Ovary (tissue), 9 donors: Measurements from ENCODE around the gene PCSK5. TPM values are rescaled to one million over a fixed set of nuclear protein-coding genes. Genes with fewer than 3 reads are reported as not detected.
A peak's percentile ranks its signal among the peaks of the same experiment; 100 is the strongest.

Experiments
- DNase-seq, 5 donors: peaks; one replicate each; pipeline ENCODE4 v3.0.0-alpha.2; 2019 to 2020
- H3K27ac ChIP-seq, 2 donors: fragments of 200-600 bp; one replicate each; pipeline versions ENCODE4 v1.5.1 to v1.8.0; 2019 to 2022
- H3K27me3 ChIP-seq: fragments of 200-600 bp; one replicate; pipeline ENCODE4 v1.8.0; 2022
- H3K36me3 ChIP-seq: fragments of 200-600 bp; sonication (generic); one replicate; pipeline ENCODE4 v1.5.1; 2019
- H3K4me1 ChIP-seq: one replicate; pipeline ENCODE4 v1.8.1; 2013; ENCODE audit warnings: mild to moderate bottlenecking, moderate library complexity; ENCODE audit not compliant: insufficient read depth
- H3K4me3 ChIP-seq: fragments of 200-600 bp; sonication (generic); one replicate; pipeline ENCODE4 v1.5.1; 2017
- H3K9me3 ChIP-seq, 2 donors: fragments of 200-600 bp in 1 of 2; sonication (generic) in 1 of 2; one replicate each; pipeline versions ENCODE4 v1.5.1 to v1.8.1; 2013 to 2019; ENCODE audit warnings: mild to moderate bottlenecking in 1 of 2, moderate library complexity in 1 of 2
- CTCF ChIP-seq, 3 donors: fragments of 450-650 bp in 2 of 3; fragments of 200-600 bp in 1 of 3; IDR thresholded peaks; one replicate each; pipeline versions ENCODE4 v1.5.1 to v1.8.0; 2016 to 2022; ENCODE audit warnings: antibody characterized with exemption in 3 of 3, mild to moderate bottlenecking in 1 of 3
- EP300 ChIP-seq: sonication (generic); formaldehyde crosslinking; IDR thresholded peaks from one replicate; pipeline ENCODE4 v1.6.1; 2017; ENCODE audit warnings: antibody characterized with exemption
- POLR2A ChIP-seq: fragments of 450-650 bp; IDR thresholded peaks from one replicate; pipeline ENCODE4 v1.6.1; 2017; ENCODE audit warnings: antibody characterized with exemption, mild to moderate bottlenecking, moderate library complexity
- WGBS, 3 donors: extraction: QIAGEN DNeasy Blood & Tissue Kit in 1 of 3; methylation state at CpG; one replicate each; pipeline versions ENCODE4 v1.1.5 to v1.1.7; 2013 to 2017; 5-methylcytosine and 5-hydroxymethylcytosine counted together
- intact Hi-C, 4 donors: fragments of 100-400 bp; cut with DNase I; formaldehyde crosslinking; loops; one replicate each; pipeline versions ENCODE4 v1.11.0 to v1.15.1; 2022 to 2023
- polyA plus RNA-seq, 2 donors: library from polyadenylated mRNA; stranded (reverse); fragments of 200-250 nt in 1 of 2; fragments of 350-450 nt in 1 of 2; fragmentation: Illumina TruSeq in 1 of 2; extraction: RNeasy Lipid Tissue Mini Kit (QIAGEN cat#74804) in 1 of 2; gene quantifications; one replicate each; pipeline ENCODE4 v1.2.3, GENCODE V29; 2013 to 2014
- total RNA-seq, 7 donors: library from RNA; depleted of rRNA in 2 of 7; stranded (reverse); fragments of >200 nt in 2 of 7; fragmentation: NEBNext Ultra II Directional in 3 of 7; extraction: Animal tissue kit (Norgen Biotek cat#: 25700) in 3 of 7; gene quantifications; one replicate each; pipeline versions ENCODE4 v1.1.0 to v1.2.4, GENCODE V29; 2016 to 2023
- donor health status: DM: no; HTN: no; CAD: no; lungs with moderate emphysema.
- donor health status: DM: no; HTN: no; CAD: no.
- donor health status: Bipolar disorder and iron deficiency.
- donor health status: DM: yes; HTN: yes; CAD: no.
- donor health status: DM: no; HTN: no; CAD: no.
- donor health status: DM: yes; HTN: yes; CAD: no.

The PCSK5 gene
- total and polyA plus RNA-seq, 9 donors: 12.7 to 41.8 (median 28.3) TPM

GRCh38 chr9:75892216-75892911 is 1.9 kb downstream of the PCSK5 start:
- Histone ChIP-seq H3K4me1 (peaks cover 16% of the 10 kb centered on the region), H3K9me3 (no peaks in the 10 kb centered on the region), H3K4me3 (peak overlapping the region; percentile 68), H3K27me3 (no peaks in the 10 kb centered on the region), H3K36me3 (no peaks in the 10 kb centered on the region), H3K27ac (peak overlapping the region; percentile 91 to 94)
- DNase-seq: peak; percentile 66 to 82 (median 75)
- WGBS, 3 donors: 0 to 1% (median 1%) methylated on average over 30 to 31 of the region's 31 CpGs
- intact Hi-C loops: loop anchor here in 2 of 4 donors (10.0 kb wide), 5 partner anchors 162 to 412 kb away; no protein-coding TSS in a partner anchor
- TF ChIP-seq CTCF (IDR thresholded peaks at IDR 0.05) (no peak), POLR2A (no peak)

- no peak for DNase-seq
- intact Hi-C loops: loop anchor here in 2 of 4 donors (10.0 kb wide), 5 partner anchors 162 to 412 kb away; no protein-coding TSS in a partner anchor
- H3K36me3 ChIP-seq: no peaks in the 10 kb centered on the region
- WGBS, 3 donors: 40 to 53% (median 41%) methylated on average over 3 of the region's 3 CpGs
- H3K27ac ChIP-seq: peak overlapping the region in 1 of 2 donors; percentile 91
- TF ChIP-seq POLR2A: no peak
- no peak for TF ChIP-seq CTCF (IDR thresholded peaks at IDR 0.05)
- no peak for TF ChIP-seq EP300
- peak overlapping the region; percentile 68 for H3K4me3 ChIP-seq
- H3K4me1 ChIP-seq: peaks cover 18% of the 10 kb centered on the region
- no peaks in the 10 kb centered on the region for H3K9me3 ChIP-seq
- H3K27me3 ChIP-seq: no peaks in the 10 kb centered on the region
Observed at GRCh38 chr9:75893106-75893505, 2.6 kb downstream of the PCSK5 start.

- no peak overlapping the region for H3K4me3 ChIP-seq
- TF ChIP-seq POLR2A: no peak
- TF ChIP-seq CTCF (IDR thresholded peaks at IDR 0.05): no peak
- TF ChIP-seq EP300: no peak
- DNase-seq: no peak
- 38 to 81% (median 68%) methylated on average over 3 of the region's 3 CpGs for WGBS, 3 donors
- H3K9me3 ChIP-seq: no peaks in the 10 kb centered on the region
- no peak overlapping the region for H3K27ac ChIP-seq
- no peaks in the 10 kb centered on the region for H3K27me3 ChIP-seq
- H3K4me1 ChIP-seq: peaks cover 23% of the 10 kb centered on the region
- no peaks in the 10 kb centered on the region for H3K36me3 ChIP-seq
- intact Hi-C loops: loop anchor here in 2 of 4 donors (10.0 kb wide), 5 partner anchors 160 to 410 kb away; no protein-coding TSS in a partner anchor
Observed at GRCh38 chr9:75894566-75894965, 4.1 kb downstream of the PCSK5 start.

- TF ChIP-seq POLR2A (no peak), EP300 (no peak), CTCF (IDR thresholded peaks at IDR 0.05) (no peak)
- Histone ChIP-seq H3K36me3 (no peaks in the 10 kb centered on the region), H3K9me3 (no peaks in the 10 kb centered on the region), H3K4me3 (no peak overlapping the region), H3K27me3 (no peaks in the 10 kb centered on the region), H3K4me1 (peaks cover 24% of the 10 kb centered on the region), H3K27ac (no peak overlapping the region)
- intact Hi-C loops: loop anchor here in 2 of 4 donors (10.0 kb wide), 5 partner anchors 160 to 410 kb away; no protein-coding TSS in a partner anchor
- DNase-seq: no peak
- WGBS, 3 donors: 88 to 89% (median 89%) methylated on average over 3 of the region's 3 CpGs
Observed at GRCh38 chr9:75895112-75895511, 4.6 kb downstream of the PCSK5 start.
